Fibroblast of lung (primary cell): ENCODE results near the gene F10.

Experiments
- EZH2 ChIP-seq: IDR thresholded peaks from 2 replicates; pipeline ENCODE4 v1.5.1; 2012; ENCODE audit warnings: low read length, control low read depth, mild to moderate bottlenecking; ENCODE audit errors: missing control alignments
- TF ChIP-seq, protein P1 (sequence below), 2 donors: IDR thresholded peaks in 1 of 2; conservative IDR thresholded peaks in 1 of 2; 1 replicate in 1 of 2; 2 replicates in 1 of 2; pipeline ENCODE4 v1.5.1; 2011 to 2012; ENCODE audit warnings: low read length in 2 of 2, control low read depth in 1 of 2, inconsistent platforms in 1 of 2, low read depth in 1 of 2, mild to moderate bottlenecking in 1 of 2

DNA sequence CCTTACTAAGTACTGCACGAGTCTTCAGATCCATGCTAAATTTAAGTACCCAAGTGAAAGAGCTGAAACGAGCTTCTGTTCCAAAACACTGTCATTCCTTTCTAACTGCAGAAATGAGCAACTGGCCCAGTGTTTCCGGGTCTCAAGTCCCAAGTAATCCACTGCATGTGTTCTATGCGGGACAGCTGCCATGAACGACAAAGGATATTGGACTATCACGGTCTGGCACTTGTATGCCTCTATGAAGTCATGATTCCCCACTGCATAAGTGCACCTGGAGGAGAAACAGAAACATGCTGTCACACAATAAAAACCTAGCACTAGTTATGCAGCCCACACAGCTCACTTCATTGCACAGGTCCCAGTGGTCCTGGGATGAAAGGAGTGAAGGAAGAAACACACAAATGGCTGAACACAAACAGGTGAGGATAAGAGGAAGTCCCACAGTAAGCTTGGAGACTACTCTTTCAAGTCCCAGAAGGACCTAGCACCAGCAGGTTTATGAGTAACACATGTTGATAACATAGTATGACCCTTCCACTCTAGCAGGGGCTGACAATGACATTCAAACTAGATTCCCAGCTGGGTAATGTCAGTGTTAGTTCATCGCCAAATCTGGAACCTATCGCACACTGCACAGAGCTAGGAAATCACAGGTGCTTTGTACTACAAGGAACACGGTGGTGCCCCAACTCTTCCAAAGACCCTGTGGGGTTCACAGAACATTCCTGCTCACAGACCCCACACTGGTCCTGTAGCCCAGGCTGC lies 74.6 kb downstream of the F10 start:
- TF ChIP-seq EZH2, result no peak
- TF ChIP-seq, protein P1, sequence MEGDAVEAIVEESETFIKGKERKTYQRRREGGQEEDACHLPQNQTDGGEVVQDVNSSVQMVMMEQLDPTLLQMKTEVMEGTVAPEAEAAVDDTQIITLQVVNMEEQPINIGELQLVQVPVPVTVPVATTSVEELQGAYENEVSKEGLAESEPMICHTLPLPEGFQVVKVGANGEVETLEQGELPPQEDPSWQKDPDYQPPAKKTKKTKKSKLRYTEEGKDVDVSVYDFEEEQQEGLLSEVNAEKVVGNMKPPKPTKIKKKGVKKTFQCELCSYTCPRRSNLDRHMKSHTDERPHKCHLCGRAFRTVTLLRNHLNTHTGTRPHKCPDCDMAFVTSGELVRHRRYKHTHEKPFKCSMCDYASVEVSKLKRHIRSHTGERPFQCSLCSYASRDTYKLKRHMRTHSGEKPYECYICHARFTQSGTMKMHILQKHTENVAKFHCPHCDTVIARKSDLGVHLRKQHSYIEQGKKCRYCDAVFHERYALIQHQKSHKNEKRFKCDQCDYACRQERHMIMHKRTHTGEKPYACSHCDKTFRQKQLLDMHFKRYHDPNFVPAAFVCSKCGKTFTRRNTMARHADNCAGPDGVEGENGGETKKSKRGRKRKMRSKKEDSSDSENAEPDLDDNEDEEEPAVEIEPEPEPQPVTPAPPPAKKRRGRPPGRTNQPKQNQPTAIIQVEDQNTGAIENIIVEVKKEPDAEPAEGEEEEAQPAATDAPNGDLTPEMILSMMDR (conservative IDR thresholded peaks at IDR 0.05 in 1 of 2, IDR thresholded peaks at IDR 0.05 in 1 of 2; ENCODE audit: low read depth in 1 of 2, low read length in 2 of 2), result no peak
